ENCODE data around the gene CGB7. TPM values are rescaled to one million over a fixed set of nuclear protein-coding genes. Genes with fewer than 3 reads are reported as not detected.
"Not testable (repeated sequence)": the region's sequence is repeated elsewhere in the genome, so short reads cannot be mapped to it uniquely, and the experiment has no call there.

Gene CGB7
- total and polyA plus RNA-seq, 7 donors: 0.23 TPM; not detected in 6

GRCh38 chr19:49056101-49056901 is 1.2 kb downstream of the CGB7 start:
- no peak overlapping the region for H3K27ac ChIP-seq
- H3K4me1 ChIP-seq: peaks cover 0 to 25% (median 21%) of the 10 kb centered on the region in 4 donors
- peak overlapping the region; percentile 29 to 54 (median 48) for H3K4me3 ChIP-seq
- TF ChIP-seq EP300 (IDR thresholded peaks at IDR 0.05) (no peak), CTCF (IDR thresholded peaks at IDR 0.05) (peak in 2 of 4 experiments; percentile 27 to 29)
- no peak for DNase-seq
- no peaks in the 10 kb centered on the region for H3K36me3 ChIP-seq
- H3K27me3 ChIP-seq: peaks cover 18 to 33% (median 23%) of the 10 kb centered on the region in 3 donors
- no peaks in the 10 kb centered on the region for H3K9me3 ChIP-seq
- intact Hi-C loops (cut with DNase I): no loop called here
- 1% methylated on average over 63 of the region's 63 CpGs for WGBS, 2 donors

DNA sequence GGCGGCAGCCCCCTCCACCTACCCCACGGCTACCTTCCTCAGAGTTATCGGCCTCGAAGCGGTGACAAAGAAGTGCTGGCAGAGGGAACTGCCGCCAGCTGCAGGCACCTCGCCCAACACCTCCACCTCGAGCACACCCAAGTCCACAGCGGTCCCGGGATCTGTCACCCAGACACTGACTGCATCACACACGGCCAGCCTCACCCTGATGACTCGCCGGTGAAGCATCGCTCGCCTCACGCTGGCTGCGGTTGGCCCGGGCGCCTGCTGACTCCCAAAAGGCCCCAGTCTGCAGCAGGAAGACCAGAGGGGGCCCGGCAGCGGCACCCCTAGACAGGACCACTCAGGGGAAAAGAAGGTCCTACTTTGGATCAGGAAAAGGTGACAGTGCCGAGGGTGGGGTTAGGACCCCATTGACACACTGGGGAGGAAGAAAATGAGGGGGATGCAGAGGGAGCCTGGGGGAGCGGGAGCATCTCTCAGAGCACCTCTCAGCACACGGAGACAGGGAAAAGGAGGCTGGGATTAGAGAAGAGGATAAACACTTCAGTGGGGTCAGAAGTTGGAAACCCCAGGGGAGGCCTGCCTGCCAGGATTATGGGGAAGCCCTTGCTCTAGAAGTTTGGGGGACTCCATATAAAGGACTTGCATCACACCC is 7.0 kb downstream of the CGB7 start:
- H3K27ac ChIP-seq; H3K4me3 ChIP-seq; H3K27me3 ChIP-seq; H3K9me3 ChIP-seq; H3K36me3 ChIP-seq; intact Hi-C loops (cut with DNase I); H3K4me1 ChIP-seq; DNase-seq: not testable (repeated sequence)
- WGBS, 2 donors: 53 to 77% methylated on average over 24 of the region's 24 CpGs

- H3K4me3 ChIP-seq; H3K27ac ChIP-seq; H3K9me3 ChIP-seq; H3K27me3 ChIP-seq; H3K4me1 ChIP-seq; intact Hi-C loops (cut with DNase I); H3K36me3 ChIP-seq; DNase-seq: not testable (repeated sequence)
- 74 to 79% methylated on average over 3 of the region's 4 CpGs for WGBS, 2 donors
These were observed 7.7 kb downstream of the CGB7 start for GRCh38 chr19:49049834-49050233.

GRCh38 chr19:49049011-49049410 is 8.5 kb downstream of the CGB7 start, which contains the start of gene CGB8:
Gene CGB8 (minus strand): TSS chr19:49049111. CDS start chr19:49048739, 372 bp downstream.
- intact Hi-C loops (cut with DNase I): not testable (repeated sequence)

DNA sequence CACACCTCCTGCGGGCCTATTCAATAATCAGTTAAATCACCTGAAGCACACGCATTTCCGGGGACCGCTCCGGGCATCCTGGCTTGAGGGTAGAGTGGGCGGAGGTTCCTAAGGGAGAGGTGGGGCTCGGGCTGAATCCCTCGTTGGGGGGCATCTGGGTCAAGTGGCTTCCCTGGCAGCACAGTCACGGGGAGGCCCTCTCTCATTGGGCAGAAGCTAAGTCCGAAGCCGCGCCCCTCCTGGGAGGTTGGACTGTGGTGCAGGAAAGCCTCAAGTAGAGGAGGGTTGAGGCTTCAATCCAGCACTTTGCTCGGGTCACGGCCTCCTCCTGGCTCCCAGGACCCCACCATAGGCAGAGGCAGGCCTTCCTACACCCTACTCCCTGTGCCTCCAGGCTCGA is 14.0 kb downstream of the CGB7 start, which contains the start of gene CGB5:
CGB5 (plus strand) TSS at position 301 of the 400 bp plus-strand sequence. CDS start 362 bp downstream, outside the sequence.
- DNase-seq; intact Hi-C loops (cut with DNase I): not testable (repeated sequence)
- WGBS, 2 donors: 53 to 69% methylated on average over 15 of the region's 15 CpGs

More at GRCh38 chr19:49049011-49049410, 8.5 kb downstream of the CGB7 start, which contains the start of gene CGB8:
- H3K27ac ChIP-seq, H3K4me3 ChIP-seq, H3K4me1 ChIP-seq, H3K9me3 ChIP-seq, H3K36me3 ChIP-seq, H3K27me3 ChIP-seq, DNase-seq: not testable (repeated sequence)
- 58 to 74% methylated on average over 11 to 12 of the region's 12 CpGs for WGBS, 2 donors

GRCh38 chr19:49042666-49043065 is 14.9 kb downstream of the CGB7 start:
- DNase-seq; H3K27ac ChIP-seq; H3K27me3 ChIP-seq; H3K4me3 ChIP-seq; H3K36me3 ChIP-seq; H3K9me3 ChIP-seq; H3K4me1 ChIP-seq; intact Hi-C loops (cut with DNase I): not testable (repeated sequence)
- WGBS, 2 donors: 87 to 92% methylated on average over 4 of the region's 4 CpGs

More for the DNA sequence above, 14.0 kb downstream of the CGB7 start, which contains the start of gene CGB5:
- not testable (repeated sequence) for H3K4me3 ChIP-seq, H3K27ac ChIP-seq, H3K27me3 ChIP-seq, H3K36me3 ChIP-seq, H3K4me1 ChIP-seq, H3K9me3 ChIP-seq

DNA sequence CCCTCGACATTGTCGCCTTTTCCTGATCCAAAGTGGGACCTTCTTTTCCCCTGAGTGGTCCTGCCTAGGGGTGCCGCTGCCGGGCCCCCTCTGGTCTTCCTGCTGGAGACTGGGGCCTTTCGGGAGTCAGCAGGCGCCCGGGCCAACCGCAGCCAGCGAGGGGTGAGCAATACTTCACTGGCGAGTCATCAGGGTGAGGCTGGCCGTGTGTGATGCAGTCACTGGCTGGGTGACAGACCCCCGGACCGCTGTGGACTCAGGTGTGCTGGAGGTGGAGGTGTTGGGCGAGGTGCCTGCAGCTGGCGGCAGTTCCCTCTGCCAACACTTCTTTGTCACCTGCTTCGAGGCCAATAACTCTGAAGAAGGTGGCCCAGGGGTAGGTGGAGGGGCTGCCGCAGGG is 15.4 kb downstream of the CGB7 start:
- no peaks in the 10 kb centered on the region for H3K9me3 ChIP-seq
- DNase-seq: no peak
- no peaks in the 10 kb centered on the region for H3K36me3 ChIP-seq
- H3K4me1 ChIP-seq: no peaks in the 10 kb centered on the region
- H3K4me3 ChIP-seq: no peak overlapping the region
- no peaks in the 10 kb centered on the region for H3K27me3 ChIP-seq
- WGBS, 2 donors: 65 to 80% methylated on average over 17 of the region's 17 CpGs
- intact Hi-C loops (cut with DNase I): no loop called here
- H3K27ac ChIP-seq: no peak overlapping the region
- TF ChIP-seq CTCF (IDR thresholded peaks at IDR 0.05) (no peak), POLR2A (IDR thresholded peaks at IDR 0.05) (no peak), POLR2AphosphoS5 (IDR thresholded peaks at IDR 0.05) (no peak), EP300 (IDR thresholded peaks at IDR 0.05) (no peak)

DNA sequence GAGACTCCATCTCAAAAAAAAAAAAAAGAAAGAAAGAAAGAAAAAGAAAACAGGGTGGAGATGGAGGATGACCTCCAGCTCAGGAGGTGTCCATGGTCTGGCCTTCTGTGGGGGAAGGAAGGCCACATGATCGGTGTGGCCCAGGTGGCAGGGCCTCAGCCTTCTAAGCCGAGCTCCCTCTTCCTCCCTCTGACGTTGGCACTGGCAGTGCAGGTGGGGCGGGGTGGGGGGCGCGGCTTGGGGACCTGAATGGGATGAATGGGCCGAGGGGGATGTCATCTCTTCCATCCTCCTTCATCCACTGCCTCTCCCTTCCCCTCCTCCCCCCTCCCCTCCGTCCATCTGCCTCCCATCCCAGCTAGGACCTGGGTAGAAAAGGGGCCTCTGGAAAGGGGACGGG is 17.8 kb downstream of the CGB7 start:
- H3K36me3 ChIP-seq; H3K27me3 ChIP-seq; H3K9me3 ChIP-seq; intact Hi-C loops (cut with DNase I); H3K4me3 ChIP-seq; H3K27ac ChIP-seq; H3K4me1 ChIP-seq; DNase-seq: not testable (repeated sequence)
- 53 to 59% methylated on average over 9 of the region's 9 CpGs for WGBS, 2 donors

DNA sequence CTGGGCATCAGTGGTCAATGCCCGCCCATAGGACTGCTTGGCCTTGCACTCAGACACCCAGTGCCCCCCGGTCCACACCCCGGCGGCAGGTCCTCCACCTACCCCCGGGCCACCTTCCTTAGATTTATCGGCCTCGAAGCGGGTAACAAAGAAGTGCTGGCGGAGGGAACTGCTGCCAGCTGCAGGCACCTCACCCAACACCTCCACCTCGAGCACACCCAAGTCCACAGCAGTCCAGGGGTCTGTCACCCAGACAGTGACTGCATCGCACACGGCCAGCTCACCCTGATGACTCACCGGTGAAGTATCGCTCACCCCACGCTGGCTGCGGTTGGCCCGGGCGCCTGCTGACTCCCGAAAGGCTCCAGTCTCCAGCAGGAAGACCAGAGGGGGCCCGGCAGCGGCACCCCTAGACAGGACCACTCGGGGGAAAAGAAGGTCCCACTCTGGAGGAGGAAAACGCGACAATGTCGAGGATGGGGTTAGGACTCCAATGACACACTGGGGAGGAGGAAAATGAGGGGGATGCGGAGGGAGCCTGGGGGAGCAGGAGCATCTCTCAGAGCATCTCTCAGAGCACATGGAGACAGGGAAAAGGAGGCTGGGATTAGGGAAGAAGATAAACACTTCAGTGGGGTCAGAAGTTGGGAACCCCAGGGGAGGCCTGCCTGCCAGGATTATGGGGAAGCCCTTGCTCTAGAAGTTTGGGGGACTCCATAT is 18.8 kb downstream of the CGB7 start:
- H3K27ac ChIP-seq; H3K27me3 ChIP-seq; DNase-seq; H3K36me3 ChIP-seq; H3K4me3 ChIP-seq; H3K4me1 ChIP-seq; H3K9me3 ChIP-seq; intact Hi-C loops (cut with DNase I): not testable (repeated sequence)
- WGBS, 2 donors: 85 to 88% methylated on average over 26 of the region's 26 CpGs

- H3K4me3 ChIP-seq; H3K4me1 ChIP-seq; H3K36me3 ChIP-seq; H3K27ac ChIP-seq; H3K9me3 ChIP-seq; DNase-seq; intact Hi-C loops (cut with DNase I); H3K27me3 ChIP-seq: not testable (repeated sequence)
- WGBS, 2 donors: 85 to 88% methylated on average over 7 to 8 of the region's 8 CpGs
These were observed 19.4 kb downstream of the CGB7 start for GRCh38 chr19:49038111-49038510.

Data from sigmoid colon (tissue), 7 donors.